ENCODE data around the gene ODF4. TPM values are rescaled to one million over a fixed set of nuclear protein-coding genes. Genes with fewer than 3 reads are reported as not detected.

Gene ODF4
- total RNA-seq, 3 donors from 2014 or later (not counting 1 experiment from before 2014, with no cell fraction given), result not detected

- Mint-ChIP-seq H3K36me3 (peaks cover 14% of the 10 kb centered on the region), H3K27ac (peak overlapping the region; percentile 89 to 98), H3K27me3 (ENCODE audit: low read depth in 2 of 2) (peaks cover 0 to 4% of the 10 kb centered on the region in 2 donors), H3K4me1 (peaks cover 51 to 60% of the 10 kb centered on the region in 2 donors), H3K4me3 (peak overlapping the region; percentile 99), H3K9me3 (no peaks in the 10 kb centered on the region)
- no peak for TF ChIP-seq CTCF (IDR thresholded peaks at IDR 0.05)
- 0% methylated on average over 15 of the region's 15 CpGs for WGBS (ENCODE audit: insufficient coverage)
- peaks cover 37% of the 10 kb centered on the region for H3K36me3 ChIP-seq (ENCODE audit: control insufficient read depth, insufficient read depth, low read length)
- no peaks in the 10 kb centered on the region for H3K9me3 ChIP-seq (ENCODE audit: control insufficient read depth, insufficient read depth, low read length)
- intact Hi-C loops (cut with micrococcal nuclease), result loop anchor here (5.0 to 10.0 kb wide), 2 partner anchors 54 to 362 kb away; partner anchors contain the start of genes CCDC42 and NDEL1
- DNase-seq (no peak), ATAC-seq (peak in 1 of 3 donors; percentile 1)
- H3K4me1 ChIP-seq (ENCODE audit: control insufficient read depth, insufficient read depth, low read length), result peaks cover 39% of the 10 kb centered on the region
- H3K27ac ChIP-seq (ENCODE audit: low read length), result peak overlapping the region; percentile 46
- H3K4me3 ChIP-seq (ENCODE audit: low read length), result peak overlapping the region; percentile 56
- no peaks in the 10 kb centered on the region for H3K27me3 ChIP-seq (ENCODE audit: control insufficient read depth, insufficient read depth, low read length)
These were observed 43.2 kb downstream of the ODF4 start for GRCh38 chr17:8382880-8383142.

- ATAC-seq (peak; percentile 85 to 97 (median 89)), DNase-seq (peak; percentile 92 to 98)
- H3K27ac Mint-ChIP-seq, result peak within 1 kb of the TSS; percentile 89 to 98
- Histone ChIP-seq H3K4me1 (ENCODE audit: control insufficient read depth, insufficient read depth, low read length) (peaks cover 41% of the 10 kb centered on the region), H3K27ac (ENCODE audit: low read length) (peak within 1 kb of the TSS; percentile 68), H3K36me3 (ENCODE audit: control insufficient read depth, insufficient read depth, low read length) (peaks cover 33% of the 10 kb centered on the region), H3K27me3 (ENCODE audit: control insufficient read depth, insufficient read depth, low read length) (no peaks in the 10 kb centered on the region), H3K9me3 (ENCODE audit: control insufficient read depth, insufficient read depth, low read length) (no peaks in the 10 kb centered on the region), H3K4me3 (ENCODE audit: low read length) (peak within 1 kb of the TSS; percentile 56)
- WGBS (ENCODE audit: insufficient coverage), result under 1% methylated on average over 55 of the region's 55 CpGs
- peaks cover 0 to 4% of the 10 kb centered on the region in 2 donors for H3K27me3 Mint-ChIP-seq (ENCODE audit: low read depth in 2 of 2)
- H3K36me3 Mint-ChIP-seq, result peaks cover 14% of the 10 kb centered on the region
- intact Hi-C loops (cut with micrococcal nuclease), result loop anchor here (5.0 to 10.0 kb wide), 2 partner anchors 54 to 362 kb away; partner anchors contain the start of genes CCDC42 and NDEL1
- H3K4me1 Mint-ChIP-seq, result peaks cover 56 to 64% of the 10 kb centered on the region in 2 donors
- peak within 1 kb of the TSS; percentile 99 for H3K4me3 Mint-ChIP-seq
- no peaks in the 10 kb centered on the region for H3K9me3 Mint-ChIP-seq
- TF ChIP-seq CTCF (IDR thresholded peaks at IDR 0.05), result peak; percentile 99
These were observed 43.6 kb downstream of the ODF4 start, which contains the start of gene RPL26 for GRCh38 chr17:8383143-8383822. TSS of gene RPL26 (minus strand) at chr17:8383193. CDS start at chr17:8382310, 883 bp downstream.

- H3K36me3 Mint-ChIP-seq, result peaks cover 5% of the 10 kb centered on the region
- H3K36me3 ChIP-seq (ENCODE audit: control insufficient read depth, insufficient read depth, low read length), result peaks cover 17% of the 10 kb centered on the region
- no peak for TF ChIP-seq CTCF (IDR thresholded peaks at IDR 0.05)
- H3K4me3 Mint-ChIP-seq, result peak overlapping the region; percentile 99
- peaks cover 54% of the 10 kb centered on the region for H3K4me1 ChIP-seq (ENCODE audit: control insufficient read depth, insufficient read depth, low read length)
- H3K27me3 ChIP-seq (ENCODE audit: control insufficient read depth, insufficient read depth, low read length), result no peaks in the 10 kb centered on the region
- H3K27ac Mint-ChIP-seq, result peak overlapping the region in 1 of 2 donors; percentile 89
- H3K27ac ChIP-seq (ENCODE audit: low read length), result no peak overlapping the region
- peaks cover 58 to 69% of the 10 kb centered on the region in 2 donors for H3K4me1 Mint-ChIP-seq
- H3K9me3 ChIP-seq (ENCODE audit: control insufficient read depth, insufficient read depth, low read length), result no peaks in the 10 kb centered on the region
- no peak for DNase-seq
- no peaks in the 10 kb centered on the region for H3K9me3 Mint-ChIP-seq
- WGBS (ENCODE audit: insufficient coverage), result 91% methylated on average over 12 of the region's 12 CpGs
- intact Hi-C loops (cut with micrococcal nuclease), result loop anchor here (5.0 to 10.0 kb wide), 2 partner anchors 52 to 360 kb away; partner anchors contain the start of genes CCDC42 and NDEL1
- no peak overlapping the region for H3K4me3 ChIP-seq (ENCODE audit: low read length)
- ATAC-seq, result no peak
- H3K27me3 Mint-ChIP-seq (ENCODE audit: low read depth in 2 of 2), result peaks cover 0 to 4% of the 10 kb centered on the region in 2 donors
These were observed 45.2 kb downstream of the ODF4 start for GRCh38 chr17:8384801-8385378.
